HepG2 (cell line): ENCODE measurements around the gene SLC6A17. TPM values are rescaled to one million over a fixed set of nuclear protein-coding genes. Genes with fewer than 3 reads are reported as not detected.

ENCODE experiments used
- BHLHE40 ChIP-seq: IDR thresholded peaks from 2 replicates; pipeline ENCODE4 v1.6.1; 2011; ENCODE audit warnings: low read length, improper control_type of control experiment
- IKZF1 ChIP-seq: fragments of 450-650 bp; IDR thresholded peaks from 2 replicates; pipeline ENCODE4 v1.7.1; 2016
- NFKBIZ ChIP-seq: IDR thresholded peaks from 2 replicates; pipeline ENCODE4 v1.6.1; 2018; ENCODE audit warnings: missing genetic modification reagents, missing compliant biosample characterization
- TFDP2 ChIP-seq: sonication (generic); formaldehyde crosslinking; IDR thresholded peaks from 2 replicates; pipeline ENCODE4 v1.4.0; 2020; ENCODE audit warnings: missing genetic modification reagents
- ZNF142 ChIP-seq: sonication (generic); formaldehyde crosslinking; IDR thresholded peaks from 2 replicates; pipeline ENCODE4 v1.4.0; 2020; ENCODE audit warnings: missing genetic modification reagents
- ZNF451 ChIP-seq: sonication (generic); formaldehyde crosslinking; IDR thresholded peaks from 2 replicates; pipeline ENCODE4 v1.5.0; 2020; ENCODE audit warnings: mild to moderate bottlenecking, missing genetic modification reagents
- polyA plus RNA-seq, 8 experiments: library from polyadenylated mRNA; depleted of rRNA in 3 of 8; stranded (reverse) in 7 of 8; unstranded in 1 of 8; fragments of >200 nt; fragmentation: Illumina TruSeq in 4 of 8; extraction: Trizol in 4 of 8; gene quantifications; 2 replicates each; pipeline versions ENCODE4 v1.2.1 to v1.2.3, GENCODE V29; 2011 to 2016; ENCODE audit warnings: low read depth in 4 of 8, missing spikeins in 1 of 8, mixed read lengths in 1 of 8; ENCODE audit not compliant: insufficient read depth in 1 of 8
- total RNA-seq, 5 experiments: library from RNA; depleted of rRNA; stranded (reverse); fragments of >200 nt; fragmentation: Illumina TruSeq; extraction: Trizol; gene quantifications; 2 replicates each; pipeline ENCODE4 v1.2.3, GENCODE V29; 2016; ENCODE audit warnings: low read depth in 1 of 5
- TF ChIP-seq, protein P1 (sequence below): sonication (generic); formaldehyde crosslinking; IDR thresholded peaks from 2 replicates; pipeline ENCODE4 v1.5.1; 2020; ENCODE audit warnings: mild to moderate bottlenecking, missing genetic modification reagents, borderline replicate concordance

Gene SLC6A17
- total and polyA plus RNA-seq, 2 of the 13 experiments (the other 11 are each of a cell fraction or from before 2014, with no cell fraction given): not detected

DNA sequence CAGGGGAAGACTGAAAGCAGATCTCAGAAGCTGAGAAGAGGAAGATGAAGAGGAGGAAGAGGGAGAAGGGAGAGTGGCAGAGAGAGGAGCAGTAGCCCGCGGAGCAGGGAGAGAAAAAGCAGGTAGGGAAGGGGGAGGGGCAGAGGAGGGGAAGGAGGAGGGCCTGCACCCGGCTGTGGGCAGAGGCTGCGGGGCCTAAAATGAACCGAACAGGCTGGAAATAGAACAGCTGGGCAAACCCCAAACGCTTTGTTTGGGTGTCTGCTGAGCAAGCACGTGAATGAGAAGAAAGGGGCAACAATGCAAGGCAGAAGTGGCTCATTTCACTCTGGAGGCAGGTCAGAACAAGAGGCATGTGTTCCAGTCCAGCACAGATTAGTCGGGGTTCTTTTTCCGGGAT, 93.3 kb downstream of the SLC6A17 start (continued):
- TF ChIP-seq ZNF142 (CRISPR knock-in tag): no peak
- TF ChIP-seq ZNF451 (CRISPR knock-in tag): no peak
- TF ChIP-seq TFDP2 (CRISPR knock-in tag): no peak
- TF ChIP-seq IKZF1: no peak
- no peak for TF ChIP-seq BHLHE40
- TF ChIP-seq, protein P1, sequence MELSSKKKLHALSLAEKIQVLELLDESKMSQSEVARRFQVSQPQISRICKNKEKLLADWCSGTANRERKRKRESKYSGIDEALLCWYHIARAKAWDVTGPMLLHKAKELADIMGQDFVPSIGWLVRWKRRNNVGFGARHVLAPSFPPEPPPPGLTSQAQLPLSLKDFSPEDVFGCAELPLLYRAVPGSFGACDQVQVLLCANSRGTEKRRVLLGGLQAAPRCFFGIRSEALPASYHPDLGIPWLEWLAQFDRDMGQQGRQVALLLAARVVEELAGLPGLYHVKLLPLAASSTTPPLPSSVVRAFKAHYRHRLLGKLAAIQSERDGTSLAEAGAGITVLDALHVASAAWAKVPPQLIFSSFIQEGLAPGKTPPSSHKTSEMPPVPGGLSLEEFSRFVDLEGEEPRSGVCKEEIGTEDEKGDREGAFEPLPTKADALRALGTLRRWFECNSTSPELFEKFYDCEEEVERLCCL: no peak
- TF ChIP-seq NFKBIZ: no peak
